H9 (cell line): ENCODE results near the gene CLCA4. TPM values are rescaled to one million over a fixed set of nuclear protein-coding genes. Genes with fewer than 3 reads are reported as not detected.

Experiments
- DNase-seq: peaks from one replicate; pipeline ENCODE4 v3.0.0-alpha.2; 2017
- H2AFZ ChIP-seq: one replicate; pipeline ENCODE4 v1.6.1; 2013; ENCODE audit warnings: mild to moderate bottlenecking, low read length, control low read depth, moderate library complexity
- H2AK5ac ChIP-seq: 2 replicates; pipeline ENCODE4 v1.6.1; 2013; ENCODE audit warnings: low read length, control low read depth, mixed read lengths; ENCODE audit not compliant: insufficient read length
- H2BK120ac ChIP-seq: one replicate; pipeline ENCODE4 v1.6.1; 2013; ENCODE audit warnings: low read depth, mild to moderate bottlenecking, low read length, control low read depth, inconsistent platforms; ENCODE audit not compliant: poor library complexity, severe bottlenecking
- H2BK12ac ChIP-seq: 2 replicates; pipeline ENCODE4 v1.6.1; 2013; ENCODE audit warnings: low read length, control low read depth, mixed read lengths, low read depth; ENCODE audit not compliant: insufficient read length
- H2BK15ac ChIP-seq: 2 replicates; pipeline ENCODE4 v1.6.1; 2013; ENCODE audit warnings: low read depth, low read length, control low read depth
- H2BK20ac ChIP-seq: one replicate; pipeline ENCODE4 v1.6.1; 2013; ENCODE audit warnings: low read depth, mild to moderate bottlenecking, low read length, control low read depth, inconsistent platforms; ENCODE audit not compliant: poor library complexity, severe bottlenecking
- H2BK5ac ChIP-seq: 2 replicates; pipeline ENCODE4 v1.6.1; 2013; ENCODE audit warnings: low read length, control low read depth, mixed read lengths; ENCODE audit not compliant: insufficient read length
- H3K14ac ChIP-seq: 2 replicates; pipeline ENCODE4 v1.6.1; 2013; ENCODE audit warnings: low read length, control low read depth; ENCODE audit not compliant: insufficient read depth
- H3K18ac ChIP-seq: 2 replicates; pipeline ENCODE4 v1.6.1; 2013; ENCODE audit warnings: low read depth, mild to moderate bottlenecking, mixed read lengths, low read length, control low read depth; ENCODE audit not compliant: insufficient read length
- H3K23ac ChIP-seq: 2 replicates; pipeline ENCODE4 v1.6.1; 2013; ENCODE audit warnings: low read length, control low read depth, mixed read lengths, low read depth; ENCODE audit not compliant: insufficient read length
- H3K23me2 ChIP-seq: 2 replicates; pipeline ENCODE4 v1.6.1; 2013; ENCODE audit warnings: low read depth, mild to moderate bottlenecking, mixed read lengths, low read length, control low read depth; ENCODE audit not compliant: insufficient read length, poor library complexity, severe bottlenecking
- H3K27ac ChIP-seq: 2 replicates; pipeline ENCODE4 v1.5.1; 2013; ENCODE audit warnings: low read length, control low read depth, mixed read lengths, low read depth; ENCODE audit not compliant: insufficient read length
- H3K27me3 ChIP-seq: 2 replicates; pipeline ENCODE4 v1.6.1; 2013; ENCODE audit warnings: low read length, control low read depth, inconsistent platforms; ENCODE audit not compliant: insufficient read depth
- H3K4ac ChIP-seq: 2 replicates; pipeline ENCODE4 v1.6.1; 2013; ENCODE audit warnings: low read depth, mild to moderate bottlenecking, control low read depth, inconsistent platforms, low read length, moderate library complexity
- H3K4me1 ChIP-seq: 2 replicates; pipeline ENCODE4 v1.6.1; 2013; ENCODE audit warnings: low read length, control low read depth, inconsistent platforms; ENCODE audit not compliant: insufficient read depth
- H3K4me2 ChIP-seq: 2 replicates; pipeline ENCODE4 v1.6.1; 2013; ENCODE audit warnings: low read length, control low read depth, mixed read lengths; ENCODE audit not compliant: insufficient read length, insufficient read depth
- H3K56ac ChIP-seq: 2 replicates; pipeline ENCODE4 v1.6.1; 2013; ENCODE audit warnings: low read depth, mild to moderate bottlenecking, mixed read lengths, low read length, control low read depth; ENCODE audit not compliant: insufficient read length
- H3K79me1 ChIP-seq: 2 replicates; pipeline ENCODE4 v1.6.1; 2013; ENCODE audit warnings: low read depth, mild to moderate bottlenecking, moderate library complexity, low read length, control low read depth, inconsistent platforms; ENCODE audit not compliant: insufficient read depth, poor library complexity, severe bottlenecking
- H3K79me2 ChIP-seq: 2 replicates; pipeline ENCODE4 v1.6.1; 2013; ENCODE audit warnings: low read length, control low read depth, inconsistent platforms; ENCODE audit not compliant: insufficient read depth
- H3K9ac ChIP-seq: 2 replicates; pipeline ENCODE4 v1.6.1; 2013; ENCODE audit warnings: low read length, control low read depth, mixed read lengths; ENCODE audit not compliant: insufficient read length; ENCODE audit errors: extremely low read depth
- H3K9me3 ChIP-seq: one replicate; pipeline ENCODE4 v1.6.1; 2013; ENCODE audit warnings: low read depth, low read length, inconsistent platforms; ENCODE audit not compliant: control insufficient read depth
- H3T11ph ChIP-seq: one replicate; pipeline ENCODE4 v1.6.1; 2013; ENCODE audit warnings: mild to moderate bottlenecking, low read length, control low read depth, inconsistent platforms
- H4K20me1 ChIP-seq: one replicate; pipeline ENCODE4 v1.6.1; 2013; ENCODE audit not compliant: control insufficient read depth, insufficient read length, insufficient read depth
- H4K5ac ChIP-seq: 2 replicates; pipeline ENCODE4 v1.6.1; 2013; ENCODE audit warnings: low read depth, mild to moderate bottlenecking, mixed read lengths, low read length, control low read depth; ENCODE audit not compliant: insufficient read length
- H4K8ac ChIP-seq: replicated peaks from 2 replicates; pipeline ENCODE4 v1.6.1; 2013; ENCODE audit warnings: low read length, control low read depth, mixed read lengths, low read depth; ENCODE audit not compliant: insufficient read length
- H4K91ac ChIP-seq: 2 replicates; pipeline ENCODE4 v1.6.1; 2013; ENCODE audit warnings: low read depth, mild to moderate bottlenecking, moderate library complexity, mixed read lengths, low read length, control low read depth; ENCODE audit not compliant: insufficient read length
- H3K27ac Mint-ChIP-seq, 3 experiments: 2 replicates in 2 of 3; 3 replicates in 1 of 3; pipeline ENCODE4 v1.8.0; 2020 to 2021; ENCODE audit warnings: mixed read lengths in 3 of 3, mild to moderate bottlenecking in 1 of 3, moderate library complexity in 1 of 3
- H3K27me3 Mint-ChIP-seq: 2 replicates; pipeline ENCODE4 v1.8.0; 2021; ENCODE audit warnings: low read depth, mild to moderate bottlenecking, moderate library complexity, mixed read lengths
- H3K36me3 Mint-ChIP-seq, 3 experiments: 2 replicates in 2 of 3; 3 replicates in 1 of 3; pipeline ENCODE4 v1.8.0; 2020 to 2021; ENCODE audit warnings: low read depth in 3 of 3, mixed read lengths in 3 of 3; ENCODE audit not compliant: insufficient read depth in 1 of 3
- H3K4me1 Mint-ChIP-seq, 2 experiments: 2 replicates each; pipeline ENCODE4 v1.8.0; 2020; ENCODE audit warnings: mixed read lengths in 2 of 2
- H3K4me3 Mint-ChIP-seq, 2 experiments: 2 replicates in 1 of 2; 3 replicates in 1 of 2; pipeline ENCODE4 v1.8.0; 2020 to 2021; ENCODE audit warnings: mild to moderate bottlenecking in 2 of 2, mixed read lengths in 2 of 2, moderate library complexity in 1 of 2
- H3K9me3 Mint-ChIP-seq, 2 experiments: 2 replicates in 1 of 2; 3 replicates in 1 of 2; pipeline ENCODE4 v1.8.0; 2020; ENCODE audit warnings: mild to moderate bottlenecking in 2 of 2, mixed read lengths in 2 of 2, moderate library complexity in 1 of 2
- WGBS: extraction: QIAGEN DNeasy Blood & Tissue Kit; methylation state at CpG from one replicate; pipeline ENCODE4 v1.1.7; 2013; ENCODE audit warnings: missing lambda C conversion rate, low lambda C conversion rate, mixed read lengths; ENCODE audit not compliant: insufficient read length; ENCODE audit errors: extremely low coverage; 5-methylcytosine and 5-hydroxymethylcytosine counted together
- total RNA-seq: library from RNA; stranded (reverse); gene quantifications from 2 replicates; pipeline ENCODE4 v1.2.1, GENCODE V29; 2021
- TF ChIP-seq, protein P1 (sequence below): fragments of 200-600 bp; sonication (generic); conservative IDR thresholded peaks from 3 replicates; pipeline ENCODE4 v1.8.0; 2021; ENCODE audit warnings: antibody characterized with exemption, mild to moderate bottlenecking

CLCA4 gene
- total RNA-seq, 1 experiment from 2014 or later = not detected

DNA sequence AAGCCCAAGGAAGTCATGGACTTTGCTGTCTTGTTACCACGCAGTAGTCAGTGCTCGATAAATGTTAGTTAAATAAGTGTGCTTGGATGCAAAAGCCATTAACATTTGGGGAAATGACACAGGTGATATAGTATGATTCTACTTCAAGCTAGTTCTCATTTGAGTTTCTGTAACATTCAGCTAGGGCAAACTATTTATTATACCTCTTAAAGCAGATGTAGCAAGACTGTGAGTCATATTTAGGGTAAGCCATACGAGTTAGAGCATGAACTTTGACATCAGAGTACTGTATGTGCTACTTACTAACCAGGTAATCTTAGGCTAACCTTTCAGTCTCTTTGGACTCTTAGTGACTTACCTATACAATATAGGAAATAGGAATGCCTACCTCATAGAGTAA lies 21.0 kb downstream of the CLCA4 start:
- Histone ChIP-seq H2BK120ac (no peak overlapping the region), H3K27ac (no peak overlapping the region), H3K23ac (no peak overlapping the region), H3K9me3 (no peaks in the 10 kb centered on the region), H4K5ac (no peak overlapping the region), H4K20me1 (no peaks in the 10 kb centered on the region), H2BK15ac (no peak overlapping the region), H3K14ac (no peak overlapping the region), H2BK12ac (no peak overlapping the region), H3K18ac (no peak overlapping the region), H2BK5ac (no peak overlapping the region), H3K79me2 (no peaks in the 10 kb centered on the region), H4K8ac (no peak overlapping the region), H3K4me2 (no peak overlapping the region), H3T11ph (no peak overlapping the region), H3K9ac (no peak overlapping the region), H2BK20ac (no peak overlapping the region), H3K23me2 (no peaks in the 10 kb centered on the region), H3K4ac (no peak overlapping the region), H4K91ac (no peak overlapping the region), H3K56ac (no peak overlapping the region), H3K27me3 (no peaks in the 10 kb centered on the region), H3K4me1 (no peaks in the 10 kb centered on the region), H2AFZ (no peak overlapping the region), H2AK5ac (no peak overlapping the region), H3K79me1 (no peaks in the 10 kb centered on the region)
- H3K9me3 Mint-ChIP-seq = no peaks in the 10 kb centered on the region
- no peak overlapping the region for H3K4me3 Mint-ChIP-seq
- DNase-seq = no peak
- H3K4me1 Mint-ChIP-seq = no peaks in the 10 kb centered on the region
- no peaks in the 10 kb centered on the region for H3K36me3 Mint-ChIP-seq
- TF ChIP-seq, protein P1, sequence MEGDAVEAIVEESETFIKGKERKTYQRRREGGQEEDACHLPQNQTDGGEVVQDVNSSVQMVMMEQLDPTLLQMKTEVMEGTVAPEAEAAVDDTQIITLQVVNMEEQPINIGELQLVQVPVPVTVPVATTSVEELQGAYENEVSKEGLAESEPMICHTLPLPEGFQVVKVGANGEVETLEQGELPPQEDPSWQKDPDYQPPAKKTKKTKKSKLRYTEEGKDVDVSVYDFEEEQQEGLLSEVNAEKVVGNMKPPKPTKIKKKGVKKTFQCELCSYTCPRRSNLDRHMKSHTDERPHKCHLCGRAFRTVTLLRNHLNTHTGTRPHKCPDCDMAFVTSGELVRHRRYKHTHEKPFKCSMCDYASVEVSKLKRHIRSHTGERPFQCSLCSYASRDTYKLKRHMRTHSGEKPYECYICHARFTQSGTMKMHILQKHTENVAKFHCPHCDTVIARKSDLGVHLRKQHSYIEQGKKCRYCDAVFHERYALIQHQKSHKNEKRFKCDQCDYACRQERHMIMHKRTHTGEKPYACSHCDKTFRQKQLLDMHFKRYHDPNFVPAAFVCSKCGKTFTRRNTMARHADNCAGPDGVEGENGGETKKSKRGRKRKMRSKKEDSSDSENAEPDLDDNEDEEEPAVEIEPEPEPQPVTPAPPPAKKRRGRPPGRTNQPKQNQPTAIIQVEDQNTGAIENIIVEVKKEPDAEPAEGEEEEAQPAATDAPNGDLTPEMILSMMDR = no peak
- WGBS = no CpG with 5 or more reads among the region's 3 CpGs
- H3K27me3 Mint-ChIP-seq = no peaks in the 10 kb centered on the region
- no peak overlapping the region for H3K27ac Mint-ChIP-seq
